Measurements from ENCODE around the gene RXFP1.

RXFP1 gene

GRCh38 chr4:158541506-158541905 lies 19.8 kb downstream of the RXFP1 start:
- no peak for DNase-seq (ENCODE audit: low read depth in 2 of 2)

GRCh38 chr4:158543191-158543590 lies 21.5 kb downstream of the RXFP1 start:
- DNase-seq (ENCODE audit: low read depth in 2 of 2), result no peak

GRCh38 chr4:158544141-158544540 lies 22.5 kb downstream of the RXFP1 start:
- no peak for DNase-seq (ENCODE audit: low read depth in 2 of 2)

GRCh38 chr4:158553364-158553763 lies 31.7 kb downstream of the RXFP1 start:
- no peak for DNase-seq (ENCODE audit: low read depth in 2 of 2)

- DNase-seq (ENCODE audit: low read depth in 2 of 2), result no peak
These were observed 38.6 kb downstream of the RXFP1 start for GRCh38 chr4:158560284-158560683.

- DNase-seq (ENCODE audit: low read depth in 2 of 2), result no peak
These were observed 45.2 kb downstream of the RXFP1 start for GRCh38 chr4:158566860-158567259.

GRCh38 chr4:158571736-158572135 lies 50.1 kb downstream of the RXFP1 start:
- no peak for DNase-seq (ENCODE audit: low read depth in 2 of 2)

- DNase-seq (ENCODE audit: low read depth in 2 of 2), result no peak
These were observed 50.9 kb downstream of the RXFP1 start for GRCh38 chr4:158572608-158573007.

- DNase-seq (ENCODE audit: low read depth in 2 of 2), result no peak
These were observed 56.8 kb downstream of the RXFP1 start for GRCh38 chr4:158578476-158578875.

- no peak for DNase-seq (ENCODE audit: low read depth in 2 of 2)
These were observed 58.4 kb downstream of the RXFP1 start for GRCh38 chr4:158580064-158580463.

GRCh38 chr4:158581161-158581560 lies 59.5 kb downstream of the RXFP1 start:
- DNase-seq (ENCODE audit: low read depth in 2 of 2), result no peak

- DNase-seq (ENCODE audit: low read depth in 2 of 2), result no peak
These were observed 65.2 kb downstream of the RXFP1 start for GRCh38 chr4:158586881-158587280.

- DNase-seq (ENCODE audit: low read depth in 2 of 2), result no peak
These were observed 66.6 kb downstream of the RXFP1 start for GRCh38 chr4:158588285-158588684.

GRCh38 chr4:158588777-158589176 lies 67.1 kb downstream of the RXFP1 start:
- DNase-seq (ENCODE audit: low read depth in 2 of 2), result no peak

GRCh38 chr4:158590306-158590705 lies 68.6 kb downstream of the RXFP1 start:
- DNase-seq (ENCODE audit: low read depth in 2 of 2), result no peak

GRCh38 chr4:158590824-158591223 lies 69.1 kb downstream of the RXFP1 start:
- DNase-seq (ENCODE audit: low read depth in 2 of 2), result no peak

- DNase-seq (ENCODE audit: low read depth in 2 of 2), result no peak
These were observed 76.4 kb downstream of the RXFP1 start for GRCh38 chr4:158597879-158598596.

GRCh38 chr4:158599150-158599549 lies 77.5 kb downstream of the RXFP1 start:
- DNase-seq (ENCODE audit: low read depth in 2 of 2), result no peak

GRCh38 chr4:158599765-158600498 lies 78.2 kb downstream of the RXFP1 start:
- no peak for DNase-seq (ENCODE audit: low read depth in 2 of 2)

- DNase-seq (ENCODE audit: low read depth in 2 of 2), result no peak
These were observed 82.7 kb downstream of the RXFP1 start for GRCh38 chr4:158604369-158604768.

GRCh38 chr4:158605393-158605792 lies 83.7 kb downstream of the RXFP1 start:
- DNase-seq (ENCODE audit: low read depth in 2 of 2), result no peak

- no peak for DNase-seq (ENCODE audit: low read depth in 2 of 2)
These were observed 85.3 kb downstream of the RXFP1 start for GRCh38 chr4:158606969-158607368.

GRCh38 chr4:158609116-158609515 lies 87.4 kb downstream of the RXFP1 start:
- no peak for DNase-seq (ENCODE audit: low read depth in 2 of 2)

Data from activated CD4-positive, alpha-beta T cell treated with anti-CD3 and anti-CD28 coated beads for 24 hours (primary cell).